ENCODE measurements around the gene CLDN22.

DNA sequence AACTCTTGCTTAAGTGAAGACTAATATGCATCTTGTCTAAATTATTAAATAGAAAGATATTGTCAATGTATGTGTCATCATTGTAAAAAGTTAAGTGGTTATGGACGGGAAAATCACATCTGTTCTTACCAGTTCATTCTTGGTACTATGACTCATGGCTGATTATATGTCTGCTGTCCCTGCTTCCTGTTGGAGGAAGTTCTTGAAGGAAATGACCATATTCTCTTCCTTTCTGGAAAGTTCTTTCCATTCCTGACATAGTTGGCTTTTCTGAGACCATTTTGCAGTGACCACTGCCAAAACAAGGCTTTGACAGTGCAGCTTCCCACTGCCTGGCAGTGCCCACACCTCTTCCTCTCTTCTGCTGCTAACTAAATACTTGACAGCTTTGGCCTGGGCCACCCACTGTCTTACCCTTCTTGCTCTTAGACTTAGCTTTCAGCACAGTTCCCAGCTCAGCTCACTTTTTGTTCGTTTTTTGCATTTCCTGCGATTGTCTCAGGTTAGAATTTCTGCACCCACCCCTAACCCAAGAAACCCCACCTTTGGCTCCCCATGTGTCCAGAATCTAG is 15.4 kb upstream of the CLDN22 start:
- TF ChIP-seq, protein P1, sequence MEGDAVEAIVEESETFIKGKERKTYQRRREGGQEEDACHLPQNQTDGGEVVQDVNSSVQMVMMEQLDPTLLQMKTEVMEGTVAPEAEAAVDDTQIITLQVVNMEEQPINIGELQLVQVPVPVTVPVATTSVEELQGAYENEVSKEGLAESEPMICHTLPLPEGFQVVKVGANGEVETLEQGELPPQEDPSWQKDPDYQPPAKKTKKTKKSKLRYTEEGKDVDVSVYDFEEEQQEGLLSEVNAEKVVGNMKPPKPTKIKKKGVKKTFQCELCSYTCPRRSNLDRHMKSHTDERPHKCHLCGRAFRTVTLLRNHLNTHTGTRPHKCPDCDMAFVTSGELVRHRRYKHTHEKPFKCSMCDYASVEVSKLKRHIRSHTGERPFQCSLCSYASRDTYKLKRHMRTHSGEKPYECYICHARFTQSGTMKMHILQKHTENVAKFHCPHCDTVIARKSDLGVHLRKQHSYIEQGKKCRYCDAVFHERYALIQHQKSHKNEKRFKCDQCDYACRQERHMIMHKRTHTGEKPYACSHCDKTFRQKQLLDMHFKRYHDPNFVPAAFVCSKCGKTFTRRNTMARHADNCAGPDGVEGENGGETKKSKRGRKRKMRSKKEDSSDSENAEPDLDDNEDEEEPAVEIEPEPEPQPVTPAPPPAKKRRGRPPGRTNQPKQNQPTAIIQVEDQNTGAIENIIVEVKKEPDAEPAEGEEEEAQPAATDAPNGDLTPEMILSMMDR (tag by site-specific recombination; IDR thresholded peaks at IDR 0.05), result no peak
- TF ChIP-seq, protein P2, sequence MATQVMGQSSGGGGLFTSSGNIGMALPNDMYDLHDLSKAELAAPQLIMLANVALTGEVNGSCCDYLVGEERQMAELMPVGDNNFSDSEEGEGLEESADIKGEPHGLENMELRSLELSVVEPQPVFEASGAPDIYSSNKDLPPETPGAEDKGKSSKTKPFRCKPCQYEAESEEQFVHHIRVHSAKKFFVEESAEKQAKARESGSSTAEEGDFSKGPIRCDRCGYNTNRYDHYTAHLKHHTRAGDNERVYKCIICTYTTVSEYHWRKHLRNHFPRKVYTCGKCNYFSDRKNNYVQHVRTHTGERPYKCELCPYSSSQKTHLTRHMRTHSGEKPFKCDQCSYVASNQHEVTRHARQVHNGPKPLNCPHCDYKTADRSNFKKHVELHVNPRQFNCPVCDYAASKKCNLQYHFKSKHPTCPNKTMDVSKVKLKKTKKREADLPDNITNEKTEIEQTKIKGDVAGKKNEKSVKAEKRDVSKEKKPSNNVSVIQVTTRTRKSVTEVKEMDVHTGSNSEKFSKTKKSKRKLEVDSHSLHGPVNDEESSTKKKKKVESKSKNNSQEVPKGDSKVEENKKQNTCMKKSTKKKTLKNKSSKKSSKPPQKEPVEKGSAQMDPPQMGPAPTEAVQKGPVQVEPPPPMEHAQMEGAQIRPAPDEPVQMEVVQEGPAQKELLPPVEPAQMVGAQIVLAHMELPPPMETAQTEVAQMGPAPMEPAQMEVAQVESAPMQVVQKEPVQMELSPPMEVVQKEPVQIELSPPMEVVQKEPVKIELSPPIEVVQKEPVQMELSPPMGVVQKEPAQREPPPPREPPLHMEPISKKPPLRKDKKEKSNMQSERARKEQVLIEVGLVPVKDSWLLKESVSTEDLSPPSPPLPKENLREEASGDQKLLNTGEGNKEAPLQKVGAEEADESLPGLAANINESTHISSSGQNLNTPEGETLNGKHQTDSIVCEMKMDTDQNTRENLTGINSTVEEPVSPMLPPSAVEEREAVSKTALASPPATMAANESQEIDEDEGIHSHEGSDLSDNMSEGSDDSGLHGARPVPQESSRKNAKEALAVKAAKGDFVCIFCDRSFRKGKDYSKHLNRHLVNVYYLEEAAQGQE (tag by site-specific recombination; IDR thresholded peaks at IDR 0.05), result no peak
- TF ChIP-seq ZNF114 (tag by site-specific recombination; IDR thresholded peaks at IDR 0.05), result no peak
- no peak for TF ChIP-seq ZNF223 (tag by site-specific recombination; IDR thresholded peaks at IDR 0.05)
